ENCODE measurements around the gene STAG2.
"Not testable (repeated sequence)": the region's sequence is repeated elsewhere in the genome, so short reads cannot be mapped to it uniquely, and the experiment has no call there.

Gene STAG2

GRCh38 chrX:123961268-123962005 lies at the start of gene STAG2:
Gene STAG2, plus strand, starts transcription at chrX:123961706. Its CDS starts 60,922 bp downstream, at chrX:124022628.
- peak; percentile 92 for DNase-seq

DNA sequence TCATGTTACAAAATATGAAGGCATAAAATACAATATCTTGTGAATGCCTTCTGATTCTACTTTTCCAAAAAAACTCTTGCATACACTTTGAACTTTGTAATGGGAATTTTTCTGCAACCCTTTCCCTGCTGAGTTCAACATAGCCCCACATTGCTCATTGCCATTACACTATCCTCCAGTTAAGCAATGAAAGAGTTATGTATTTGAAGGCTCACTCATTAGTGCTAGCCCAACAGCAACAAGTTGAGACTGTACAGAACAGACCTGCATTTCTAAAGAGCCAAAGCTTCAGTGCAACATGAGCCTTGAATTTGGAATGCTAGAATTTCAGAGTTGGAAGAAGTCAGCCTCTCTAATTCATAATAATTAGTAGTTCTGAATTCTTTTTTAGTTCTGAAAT lies 44.4 kb upstream of the STAG2 start:
- no peak for DNase-seq

DNA sequence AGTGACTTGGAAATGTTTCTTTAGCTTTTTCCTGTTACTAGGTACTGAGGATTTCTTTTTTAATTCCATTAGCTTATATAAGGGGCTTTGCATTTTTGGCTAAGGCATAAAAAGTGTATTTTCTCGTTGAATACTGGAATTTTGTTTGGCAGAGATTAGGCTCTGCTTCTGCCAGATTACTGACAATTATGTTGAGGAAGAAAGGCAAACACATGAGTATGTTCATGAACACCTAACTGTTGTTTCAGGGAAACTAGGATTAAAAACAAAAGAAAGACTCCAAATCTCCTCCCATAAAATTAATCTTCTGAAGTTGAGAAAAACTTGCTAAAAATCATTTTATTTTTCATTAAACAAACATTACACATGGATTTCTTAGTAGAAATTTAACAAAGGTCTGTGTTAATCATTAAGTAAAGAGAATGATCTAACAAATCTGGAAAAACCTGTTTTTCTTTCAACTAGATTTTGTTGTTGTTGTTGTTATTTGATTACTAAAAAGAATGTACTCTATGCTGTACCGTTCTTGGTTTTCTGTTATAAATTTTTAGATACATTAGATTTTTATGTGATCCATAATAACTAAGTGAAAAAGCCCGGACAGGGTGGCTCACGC lies 43.3 kb upstream of the STAG2 start:
- no peak for DNase-seq

DNA sequence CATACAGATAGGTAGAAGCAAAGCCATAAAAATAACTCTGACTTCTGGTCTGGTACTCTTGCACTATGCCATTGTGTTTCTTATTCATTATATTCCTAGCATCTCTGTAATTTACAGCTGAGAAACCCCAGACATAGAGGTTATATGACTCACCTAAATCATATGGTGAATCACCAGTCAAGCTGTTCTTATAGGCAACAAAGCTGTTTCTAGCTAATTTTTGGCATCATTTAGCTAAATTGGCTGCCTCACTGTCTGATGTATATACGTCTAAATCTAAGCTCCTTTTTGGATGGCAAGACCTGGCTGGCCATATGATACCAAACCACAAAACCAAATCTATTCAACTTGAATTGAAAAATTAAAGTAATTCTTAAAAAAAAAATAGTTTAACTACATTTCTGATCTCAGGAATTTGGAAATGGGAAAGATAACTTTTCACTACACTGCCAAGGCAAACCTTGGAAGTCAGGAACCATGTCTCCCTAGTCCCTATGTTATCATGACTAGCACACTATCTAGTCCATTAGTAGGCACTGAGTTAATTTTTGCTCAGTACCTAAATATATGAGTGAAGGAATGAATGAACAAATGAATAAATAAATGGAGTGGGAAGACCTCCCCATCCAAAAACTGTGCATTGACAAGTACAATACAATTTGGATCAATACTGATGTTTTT lies 41.3 kb upstream of the STAG2 start:
- peak; percentile 88 for DNase-seq

- DNase-seq = no peak
These were observed 38.3 kb upstream of the STAG2 start for GRCh38 chrX:123923211-123923610.

GRCh38 chrX:123924186-123924585 lies 37.3 kb upstream of the STAG2 start:
- DNase-seq = no peak

DNA sequence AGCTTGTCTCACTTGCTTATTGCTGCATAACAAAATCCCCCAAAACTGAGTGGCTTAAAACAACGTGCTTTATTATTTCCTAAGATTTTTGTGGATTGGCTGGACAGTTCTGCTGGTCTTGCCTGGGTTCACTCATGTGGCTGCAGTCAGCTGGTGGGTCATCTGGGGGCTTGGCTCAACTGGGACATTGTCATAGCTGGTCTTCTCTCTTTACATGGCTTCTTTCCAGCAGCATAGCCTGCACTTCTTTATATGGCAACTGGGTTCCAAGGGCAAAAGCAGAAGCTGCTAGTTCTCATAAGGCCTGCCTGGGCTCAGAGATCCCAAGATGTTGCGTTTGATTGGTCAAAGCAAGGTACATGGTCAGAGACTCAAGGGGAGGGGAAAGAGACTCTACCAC lies 33.7 kb upstream of the STAG2 start:
- no peak for DNase-seq

- not testable (repeated sequence) for DNase-seq
These were observed 29.5 kb upstream of the STAG2 start for GRCh38 chrX:123932055-123932454.

DNA sequence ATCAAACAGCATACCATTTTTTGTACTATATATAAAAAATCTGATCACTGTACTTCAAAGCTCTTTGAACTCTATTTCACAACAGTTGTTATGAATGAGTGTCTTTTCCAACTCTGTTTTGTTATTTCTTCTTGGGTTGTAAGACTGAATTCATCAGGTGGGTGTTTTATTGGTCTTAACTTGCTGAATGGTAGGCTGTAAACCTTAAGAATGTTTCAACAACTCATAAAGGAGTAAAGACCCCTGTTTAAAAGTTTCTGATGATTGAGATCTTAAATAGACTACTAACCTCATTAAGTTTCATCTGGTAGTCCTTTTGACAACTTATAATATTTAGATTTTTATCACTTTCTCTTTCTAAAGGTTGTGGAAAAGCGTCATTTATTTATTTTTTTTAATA lies 18.4 kb upstream of the STAG2 start:
- DNase-seq = no peak

DNA sequence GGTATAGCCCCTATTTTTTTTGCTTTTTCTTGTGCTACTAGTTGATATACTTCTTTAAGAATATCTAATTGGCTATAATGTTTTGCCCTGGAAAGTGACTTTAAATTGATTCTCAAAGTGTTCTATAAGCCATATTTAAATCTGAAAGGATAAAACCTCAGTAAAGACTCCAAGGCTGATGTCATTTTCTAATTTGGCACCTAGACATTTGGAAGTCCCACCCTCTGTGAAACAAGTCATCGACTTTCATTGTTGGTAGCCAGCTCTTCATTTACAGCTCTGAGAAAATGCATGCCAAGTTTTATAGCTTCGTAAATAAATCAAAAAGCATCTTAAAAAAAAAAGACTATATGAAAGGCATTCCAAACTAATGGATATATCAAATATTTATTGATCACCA lies 18.0 kb upstream of the STAG2 start:
- no peak for DNase-seq

DNA sequence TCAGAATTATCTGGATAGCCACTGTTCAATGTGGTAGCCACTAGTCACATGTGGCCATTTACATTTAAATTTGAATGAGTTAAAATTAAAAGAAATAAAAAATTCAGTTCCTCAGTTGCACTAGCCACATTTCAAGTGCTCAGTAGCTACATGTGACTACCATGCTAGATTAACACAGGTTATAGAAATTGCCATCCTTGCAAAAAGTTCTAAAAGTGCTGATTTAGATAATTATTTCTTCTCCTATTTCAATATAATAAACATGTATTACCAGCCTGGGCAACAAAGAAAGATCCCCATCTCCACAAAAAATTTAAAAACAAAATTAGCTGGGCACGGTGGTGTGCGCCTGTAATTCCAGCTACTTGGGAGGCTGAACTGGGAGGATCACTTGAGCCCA lies 11.7 kb upstream of the STAG2 start:
- DNase-seq = no peak

- peak; percentile 12 for DNase-seq
These were observed 2.0 kb upstream of the STAG2 start for GRCh38 chrX:123959281-123960063.

- DNase-seq = no peak
These were observed 594 bp upstream of the STAG2 start for GRCh38 chrX:123960956-123961267.

DNA sequence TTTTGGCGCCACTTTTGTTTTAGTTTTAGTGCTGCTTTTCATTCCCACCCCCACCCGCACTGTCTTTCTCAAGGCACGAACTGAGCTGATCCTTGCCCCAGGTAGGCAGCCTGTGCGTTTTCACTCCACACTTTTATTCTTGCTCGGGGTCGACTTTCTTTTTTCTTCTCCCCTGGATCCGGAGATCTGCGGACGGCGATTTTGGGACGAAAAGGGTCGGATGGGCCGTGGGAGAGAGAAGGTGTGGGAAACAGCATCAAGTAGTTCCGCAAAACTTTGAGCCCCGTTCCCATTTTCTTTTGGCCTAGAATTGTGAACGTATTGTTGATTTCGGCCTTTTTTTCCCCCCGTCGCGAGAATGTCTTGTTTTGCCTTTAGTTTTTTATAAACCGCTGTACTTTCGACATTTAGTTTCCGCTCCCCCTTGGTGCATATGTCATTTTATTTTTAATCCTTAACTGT lies 531 bp downstream of the STAG2 start:
- no peak for DNase-seq

- DNase-seq = peak; percentile 95
These were observed 1.4 kb downstream of the STAG2 start for GRCh38 chrX:123962794-123963373.

GRCh38 chrX:123964156-123964834 lies 2.8 kb downstream of the STAG2 start:
- DNase-seq = peak; percentile 10

DNA sequence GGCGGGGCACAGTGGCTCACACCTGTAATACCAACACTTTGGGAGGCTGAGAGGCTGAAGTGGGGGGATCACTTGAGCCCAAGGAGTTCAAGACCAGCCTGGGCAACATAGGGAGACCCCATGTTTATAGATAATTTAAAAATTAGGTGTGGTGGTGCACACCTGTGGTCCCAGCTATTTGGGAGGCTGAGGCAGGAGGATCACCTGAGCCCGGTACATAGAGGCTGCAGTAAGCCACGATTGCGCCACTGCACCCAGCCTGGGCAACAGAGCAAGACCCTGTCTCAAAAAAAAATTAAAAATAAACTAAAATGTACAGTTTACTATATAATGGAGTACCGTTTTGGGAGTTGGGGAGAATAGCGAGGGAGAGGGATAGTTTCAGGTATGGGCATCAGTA lies 4.2 kb downstream of the STAG2 start:
- DNase-seq = no peak

DNA sequence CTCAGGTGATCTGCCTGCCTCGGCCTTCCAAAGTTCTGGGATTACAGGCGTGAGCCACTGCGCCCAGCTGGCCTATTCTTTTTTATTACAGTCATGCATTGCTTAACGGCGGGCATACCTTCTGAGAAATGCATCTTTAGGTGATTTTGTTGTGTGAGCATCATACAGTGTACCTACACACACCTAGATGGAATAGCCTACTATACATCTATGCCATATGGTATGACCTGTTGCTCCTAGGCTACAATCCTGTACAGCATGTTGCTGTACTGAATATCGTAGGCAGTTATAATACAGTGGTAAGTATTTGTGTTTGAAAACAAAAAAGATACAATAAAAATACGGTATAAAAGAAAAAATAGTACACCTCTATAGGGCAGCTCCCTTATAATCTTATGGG lies 6.0 kb downstream of the STAG2 start:
- DNase-seq = no peak

- DNase-seq = no peak
These were observed 7.0 kb downstream of the STAG2 start for GRCh38 chrX:123968383-123969050.

GRCh38 chrX:123971982-123972381 lies 10.5 kb downstream of the STAG2 start:
- no peak for DNase-seq

- no peak for DNase-seq
These were observed 12.4 kb downstream of the STAG2 start for GRCh38 chrX:123973921-123974320.

- DNase-seq = peak; percentile 51
These were observed 13.7 kb downstream of the STAG2 start for GRCh38 chrX:123975180-123975579.

Data from fibroblast of skin of right quadriceps (primary cell).